Neural cell (in vitro differentiated cells): ENCODE measurements around the gene KCNE1. TPM values are rescaled to one million over a fixed set of nuclear protein-coding genes. Genes with fewer than 3 reads are reported as not detected.

Experiments
- H2AFZ ChIP-seq: fragments of 200-600, 300-800 bp; sonication (generic), shearing (Covaris generic); 2 replicates; pipeline ENCODE4 v1.6.0; 2014; ENCODE audit warnings: low read depth, mild to moderate bottlenecking, antibody characterized with exemption, low read length, moderate library complexity
- H3F3A ChIP-seq: fragments of 200-600 bp; shearing (Covaris generic); 2 replicates; pipeline ENCODE4 v1.6.1; 2016; ENCODE audit warnings: mild to moderate bottlenecking, moderate library complexity, mixed read lengths, antibody characterized with exemption, low read length; ENCODE audit not compliant: insufficient read depth, poor library complexity, severe bottlenecking
- H3K27ac ChIP-seq: fragments of 200-600, 300-800 bp; sonication (generic), shearing (Covaris generic); 2 replicates; pipeline ENCODE4 v1.5.1; 2014; ENCODE audit warnings: mild to moderate bottlenecking, low read length, moderate library complexity
- H3K27me3 ChIP-seq: fragments of 300-800, 200-600 bp; sonication (generic), shearing (Covaris generic); 2 replicates; pipeline ENCODE4 v1.6.0; 2014; ENCODE audit warnings: mild to moderate bottlenecking, low read depth, low read length, moderate library complexity; ENCODE audit not compliant: insufficient read depth
- H3K36me3 ChIP-seq: fragments of 300-800, 200-600 bp; sonication (generic), shearing (Covaris generic); 2 replicates; pipeline ENCODE4 v1.5.1; 2014; ENCODE audit warnings: mild to moderate bottlenecking, antibody characterized with exemption, low read length, moderate library complexity; ENCODE audit not compliant: insufficient read depth
- H3K4me2 ChIP-seq: fragments of 300-800, 200-600 bp; sonication (generic), shearing (Covaris generic); 2 replicates; pipeline ENCODE4 v1.6.0; 2014; ENCODE audit warnings: mild to moderate bottlenecking, low read length
- H3K4me3 ChIP-seq: fragments of 300-800, 200-600 bp; sonication (generic), shearing (Covaris generic); 2 replicates; pipeline ENCODE4 v1.5.1; 2014; ENCODE audit warnings: mild to moderate bottlenecking, low read length, moderate library complexity
- H3K79me2 ChIP-seq: fragments of 200-600 bp; shearing (Covaris generic); replicated peaks from 2 replicates; pipeline ENCODE4 v1.6.0; 2014; ENCODE audit warnings: mild to moderate bottlenecking, low read length, moderate library complexity; ENCODE audit not compliant: insufficient read depth
- H3K9ac ChIP-seq: fragments of 300-800, 200-600 bp; sonication (generic), shearing (Covaris generic); 2 replicates; pipeline ENCODE4 v1.6.1; 2016; ENCODE audit warnings: mild to moderate bottlenecking, low read length, mixed read lengths
- H3K9me2 ChIP-seq: fragments of 200-600 bp; shearing (Covaris generic); 2 replicates; pipeline ENCODE4 v1.6.1; 2016; ENCODE audit warnings: mild to moderate bottlenecking, low read length, mixed read lengths; ENCODE audit not compliant: insufficient read depth
- H3K9me3 ChIP-seq: fragments of 200-600, 300-800 bp; sonication (generic), shearing (Covaris generic); 2 replicates; pipeline ENCODE4 v1.6.1; 2016; ENCODE audit warnings: mild to moderate bottlenecking, mixed run types, low read length, moderate library complexity, mixed read lengths
- H4K20me1 ChIP-seq: fragments of 200-600 bp; shearing (Covaris generic); 2 replicates; pipeline ENCODE4 v1.6.1; 2016; ENCODE audit warnings: mild to moderate bottlenecking, mixed run types; ENCODE audit not compliant: insufficient read depth
- EP300 ChIP-seq: fragments of 450-650 bp; conservative IDR thresholded peaks from 2 replicates; pipeline ENCODE4 v1.6.1; 2014; ENCODE audit warnings: antibody characterized with exemption, mild to moderate bottlenecking, moderate library complexity; ENCODE audit not compliant: poor library complexity, severe bottlenecking
- EZH2 ChIP-seq: fragments of 200-600, 300-800 bp; shearing (Covaris generic), sonication (generic); IDR thresholded peaks from 2 replicates; pipeline ENCODE4 v1.6.1; 2014; ENCODE audit warnings: antibody characterized with exemption, low read length, borderline replicate concordance, mild to moderate bottlenecking; ENCODE audit not compliant: insufficient read depth, poor library complexity, severe bottlenecking
- MXI1 ChIP-seq: fragments of 450-650 bp; conservative IDR thresholded peaks from 2 replicates; pipeline ENCODE4 v1.6.1; 2014; ENCODE audit warnings: antibody characterized with exemption, mild to moderate bottlenecking; ENCODE audit not compliant: poor library complexity, severe bottlenecking
- POLR2AphosphoS5 ChIP-seq: IDR thresholded peaks from 2 replicates; pipeline ENCODE4 v1.6.1; 2012
- RAD21 ChIP-seq: fragments of 450-650 bp; conservative IDR thresholded peaks from 2 replicates; pipeline ENCODE4 v1.6.1; 2014; ENCODE audit warnings: antibody characterized with exemption, mild to moderate bottlenecking, moderate library complexity
- SMC3 ChIP-seq: fragments of 450-650 bp; conservative IDR thresholded peaks from 2 replicates; pipeline ENCODE4 v1.6.1; 2014; ENCODE audit warnings: antibody characterized with exemption, mild to moderate bottlenecking, moderate library complexity; ENCODE audit not compliant: poor library complexity
- TAF1 ChIP-seq: IDR thresholded peaks from 2 replicates; pipeline ENCODE4 v1.6.1; 2012; ENCODE audit warnings: low read depth
- polyA plus RNA-seq: library from polyadenylated mRNA; depleted of rRNA; stranded (reverse); fragments of >200 nt; gene quantifications from 2 replicates; pipeline ENCODE4 v1.2.3, GENCODE V29; 2014
- TF ChIP-seq, protein P1 (sequence below): fragments of 450-650 bp; IDR thresholded peaks from 2 replicates; pipeline ENCODE4 v1.5.1; 2014; ENCODE audit warnings: antibody characterized with exemption, mild to moderate bottlenecking, moderate library complexity; ENCODE audit not compliant: poor library complexity, severe bottlenecking
- TF ChIP-seq, protein P2 (sequence below): IDR thresholded peaks from 2 replicates; pipeline ENCODE4 v1.6.1; 2012; ENCODE audit warnings: borderline replicate concordance

Gene KCNE1
- polyA plus RNA-seq, 1 donor from 2014 or later: not detected

DNA sequence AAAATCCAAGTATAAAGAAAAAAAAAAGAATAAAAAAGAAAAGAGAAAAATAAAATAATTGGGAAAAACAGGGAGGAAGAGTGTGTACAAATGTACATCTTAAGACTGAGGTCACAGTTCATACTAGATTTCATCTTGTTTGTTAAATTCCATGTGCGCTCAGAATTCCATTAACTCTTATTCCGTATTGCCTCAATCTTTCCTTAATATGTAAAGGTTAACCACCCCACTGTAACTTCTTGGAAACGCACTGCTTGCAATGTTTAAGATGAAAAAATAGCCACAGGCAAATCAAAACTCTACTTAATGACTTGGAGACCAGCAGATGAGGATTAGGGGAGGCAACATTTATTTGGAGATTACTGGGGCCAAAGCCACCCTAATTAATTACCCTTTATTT lies 23.9 kb upstream of the KCNE1 start:
- H3K4me2 ChIP-seq: no peak overlapping the region
- H3K27ac ChIP-seq: no peak overlapping the region
- no peak for TF ChIP-seq SMC3
- no peak for TF ChIP-seq POLR2AphosphoS5
- TF ChIP-seq EP300: no peak
- TF ChIP-seq, protein P1, sequence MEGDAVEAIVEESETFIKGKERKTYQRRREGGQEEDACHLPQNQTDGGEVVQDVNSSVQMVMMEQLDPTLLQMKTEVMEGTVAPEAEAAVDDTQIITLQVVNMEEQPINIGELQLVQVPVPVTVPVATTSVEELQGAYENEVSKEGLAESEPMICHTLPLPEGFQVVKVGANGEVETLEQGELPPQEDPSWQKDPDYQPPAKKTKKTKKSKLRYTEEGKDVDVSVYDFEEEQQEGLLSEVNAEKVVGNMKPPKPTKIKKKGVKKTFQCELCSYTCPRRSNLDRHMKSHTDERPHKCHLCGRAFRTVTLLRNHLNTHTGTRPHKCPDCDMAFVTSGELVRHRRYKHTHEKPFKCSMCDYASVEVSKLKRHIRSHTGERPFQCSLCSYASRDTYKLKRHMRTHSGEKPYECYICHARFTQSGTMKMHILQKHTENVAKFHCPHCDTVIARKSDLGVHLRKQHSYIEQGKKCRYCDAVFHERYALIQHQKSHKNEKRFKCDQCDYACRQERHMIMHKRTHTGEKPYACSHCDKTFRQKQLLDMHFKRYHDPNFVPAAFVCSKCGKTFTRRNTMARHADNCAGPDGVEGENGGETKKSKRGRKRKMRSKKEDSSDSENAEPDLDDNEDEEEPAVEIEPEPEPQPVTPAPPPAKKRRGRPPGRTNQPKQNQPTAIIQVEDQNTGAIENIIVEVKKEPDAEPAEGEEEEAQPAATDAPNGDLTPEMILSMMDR: no peak
- TF ChIP-seq RAD21: no peak
- no peak for TF ChIP-seq MXI1
- TF ChIP-seq, protein P2, sequence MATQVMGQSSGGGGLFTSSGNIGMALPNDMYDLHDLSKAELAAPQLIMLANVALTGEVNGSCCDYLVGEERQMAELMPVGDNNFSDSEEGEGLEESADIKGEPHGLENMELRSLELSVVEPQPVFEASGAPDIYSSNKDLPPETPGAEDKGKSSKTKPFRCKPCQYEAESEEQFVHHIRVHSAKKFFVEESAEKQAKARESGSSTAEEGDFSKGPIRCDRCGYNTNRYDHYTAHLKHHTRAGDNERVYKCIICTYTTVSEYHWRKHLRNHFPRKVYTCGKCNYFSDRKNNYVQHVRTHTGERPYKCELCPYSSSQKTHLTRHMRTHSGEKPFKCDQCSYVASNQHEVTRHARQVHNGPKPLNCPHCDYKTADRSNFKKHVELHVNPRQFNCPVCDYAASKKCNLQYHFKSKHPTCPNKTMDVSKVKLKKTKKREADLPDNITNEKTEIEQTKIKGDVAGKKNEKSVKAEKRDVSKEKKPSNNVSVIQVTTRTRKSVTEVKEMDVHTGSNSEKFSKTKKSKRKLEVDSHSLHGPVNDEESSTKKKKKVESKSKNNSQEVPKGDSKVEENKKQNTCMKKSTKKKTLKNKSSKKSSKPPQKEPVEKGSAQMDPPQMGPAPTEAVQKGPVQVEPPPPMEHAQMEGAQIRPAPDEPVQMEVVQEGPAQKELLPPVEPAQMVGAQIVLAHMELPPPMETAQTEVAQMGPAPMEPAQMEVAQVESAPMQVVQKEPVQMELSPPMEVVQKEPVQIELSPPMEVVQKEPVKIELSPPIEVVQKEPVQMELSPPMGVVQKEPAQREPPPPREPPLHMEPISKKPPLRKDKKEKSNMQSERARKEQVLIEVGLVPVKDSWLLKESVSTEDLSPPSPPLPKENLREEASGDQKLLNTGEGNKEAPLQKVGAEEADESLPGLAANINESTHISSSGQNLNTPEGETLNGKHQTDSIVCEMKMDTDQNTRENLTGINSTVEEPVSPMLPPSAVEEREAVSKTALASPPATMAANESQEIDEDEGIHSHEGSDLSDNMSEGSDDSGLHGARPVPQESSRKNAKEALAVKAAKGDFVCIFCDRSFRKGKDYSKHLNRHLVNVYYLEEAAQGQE: no peak
- TF ChIP-seq EZH2: no peak
- no peak for TF ChIP-seq TAF1
- no peaks in the 10 kb centered on the region for H3K79me2 ChIP-seq
- H3K4me3 ChIP-seq: no peak overlapping the region
- no peaks in the 10 kb centered on the region for H3K9me3 ChIP-seq
- H3K9ac ChIP-seq: no peak overlapping the region
- H2AFZ ChIP-seq: no peak overlapping the region
- H3K9me2 ChIP-seq: no peaks in the 10 kb centered on the region
- H3K36me3 ChIP-seq: no peaks in the 10 kb centered on the region
- H3F3A ChIP-seq: no peaks in the 10 kb centered on the region
- no peaks in the 10 kb centered on the region for H3K27me3 ChIP-seq
- no peaks in the 10 kb centered on the region for H4K20me1 ChIP-seq

DNA sequence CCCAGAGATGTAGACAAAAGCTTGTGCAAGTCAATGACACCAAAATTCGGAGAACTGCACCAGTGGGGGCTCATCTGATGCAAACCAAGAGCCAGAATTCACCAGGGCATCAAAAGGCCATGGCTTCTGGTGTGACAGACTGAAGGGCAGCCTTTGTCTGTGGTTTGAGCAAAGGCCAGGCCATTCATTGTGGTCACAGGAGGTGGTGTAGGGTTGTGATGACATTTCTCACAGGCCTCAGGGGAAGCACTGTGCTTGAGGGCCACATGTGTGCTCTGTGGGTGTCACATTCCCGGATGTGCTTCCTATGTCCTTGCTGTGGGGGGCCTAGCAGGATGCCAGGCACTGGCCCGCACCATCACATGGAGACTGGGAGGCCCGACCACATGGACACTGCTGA lies 22.5 kb upstream of the KCNE1 start:
- Histone ChIP-seq H4K20me1 (no peaks in the 10 kb centered on the region), H3F3A (no peaks in the 10 kb centered on the region), H2AFZ (no peak overlapping the region), H3K4me3 (no peak overlapping the region), H3K9me3 (no peaks in the 10 kb centered on the region), H3K27me3 (no peaks in the 10 kb centered on the region), H3K27ac (no peak overlapping the region), H3K36me3 (no peaks in the 10 kb centered on the region), H3K9ac (no peak overlapping the region), H3K9me2 (no peaks in the 10 kb centered on the region), H3K79me2 (no peaks in the 10 kb centered on the region), H3K4me2 (no peak overlapping the region)
- no peak for TF ChIP-seq EZH2
- TF ChIP-seq MXI1: no peak
- no peak for TF ChIP-seq SMC3
- no peak for TF ChIP-seq EP300
- no peak for TF ChIP-seq TAF1
- TF ChIP-seq, protein P2: no peak
- no peak for TF ChIP-seq POLR2AphosphoS5
- TF ChIP-seq, protein P1: no peak
- no peak for TF ChIP-seq RAD21
